GM12891 (cell line): Measurements from ENCODE around the gene CTBP2.

Experiments
- POLR2A ChIP-seq: IDR thresholded peaks from 2 replicates; pipeline ENCODE4 v1.6.1; 2011; ENCODE audit warnings: low read depth, low read length, control low read depth
- POLR2AphosphoS5 ChIP-seq: IDR thresholded peaks from 2 replicates; pipeline ENCODE4 v1.6.1; 2011; ENCODE audit warnings: low read depth, low read length, control low read depth
- POU2F2 ChIP-seq: IDR thresholded peaks from 2 replicates; pipeline ENCODE4 v1.6.1; 2011; ENCODE audit warnings: low read depth, mild to moderate bottlenecking, control low read depth, low read length, moderate library complexity

DNA sequence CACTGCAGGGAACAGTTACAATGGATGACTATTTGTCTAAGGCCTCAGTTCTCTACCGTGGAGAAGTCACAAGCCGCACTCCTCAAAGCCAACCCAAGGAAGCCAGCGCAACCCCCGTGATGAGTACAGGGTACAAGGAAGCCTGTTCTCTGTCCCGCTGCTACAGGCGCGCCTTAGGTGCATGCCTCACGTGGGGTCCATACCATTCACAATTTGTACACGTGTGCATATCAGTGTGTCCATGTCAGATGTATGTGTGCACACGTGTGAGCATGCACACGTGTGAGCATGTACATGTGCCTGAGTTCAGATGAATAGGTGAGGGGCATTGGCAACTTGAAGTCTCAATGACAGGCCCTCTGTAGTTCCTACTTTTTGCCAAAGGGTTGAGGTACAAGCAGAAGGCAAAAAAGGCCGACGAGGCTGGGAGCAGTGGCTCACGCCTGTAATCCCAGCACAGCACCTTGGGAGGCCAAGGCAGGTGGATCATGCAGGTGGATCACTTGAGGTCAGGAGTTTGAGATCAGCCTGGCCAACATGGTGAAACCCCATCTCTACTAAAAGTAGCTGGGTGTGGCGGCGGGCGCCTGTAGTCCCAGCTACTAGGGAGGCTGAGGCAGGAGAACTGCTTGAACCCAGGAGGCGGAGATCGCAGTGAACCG lies 62.8 kb downstream of the CTBP2 start:
- no peak for TF ChIP-seq POLR2A
- no peak for TF ChIP-seq POU2F2
- TF ChIP-seq POLR2AphosphoS5 = no peak
